ENCODE measurements around the gene AHCTF1. TPM values are rescaled to one million over a fixed set of nuclear protein-coding genes. Genes with fewer than 3 reads are reported as not detected.

Gene AHCTF1
- total RNA-seq, 1 donor from 2014 or later: 62.1 TPM

DNA sequence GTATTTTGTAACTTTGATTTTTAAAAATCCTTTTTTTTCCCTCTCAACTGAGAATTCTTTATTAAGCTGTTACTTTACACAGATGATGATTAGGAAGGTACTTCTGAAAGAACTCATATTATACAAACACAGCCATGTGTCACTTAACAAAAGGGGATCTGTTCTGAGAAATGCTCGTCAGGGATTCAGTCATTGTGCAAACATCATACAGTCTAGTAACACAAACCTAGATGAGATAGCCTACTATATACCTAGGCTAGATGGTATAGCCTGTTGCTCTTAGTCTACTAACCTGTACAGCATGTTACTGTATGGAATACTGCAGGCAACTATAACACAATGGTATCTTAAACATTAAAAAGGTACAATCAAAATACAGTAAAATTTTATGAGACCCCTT is 24.9 kb downstream of the AHCTF1 start:
- Histone ChIP-seq H3K27me3 (no peaks in the 10 kb centered on the region), H3K4me2 (no peak overlapping the region), H3K27ac (no peak overlapping the region), H2AFZ (replicated peaks) (no peak overlapping the region), H4K20me1 (ENCODE audit: low read depth) (peaks cover 25% of the 10 kb centered on the region), H3K4me3 (no peak overlapping the region), H3K4me1 (no peaks in the 10 kb centered on the region), H3K9ac (no peak overlapping the region), H3K9me3 (ENCODE audit: low read depth) (no peaks in the 10 kb centered on the region), H3K79me2 (ENCODE audit: low read depth) (peaks cover 4% of the 10 kb centered on the region), H3F3A (ENCODE audit: low read depth) (peaks cover 7% of the 10 kb centered on the region), H3K36me3 (peaks cover 33% of the 10 kb centered on the region)
- no peak for TF ChIP-seq EZH2 (IDR thresholded peaks at IDR 0.05)
- no peak for TF ChIP-seq EZH2phosphoT487 (IDR thresholded peaks at IDR 0.05)
- TF ChIP-seq, protein P1, sequence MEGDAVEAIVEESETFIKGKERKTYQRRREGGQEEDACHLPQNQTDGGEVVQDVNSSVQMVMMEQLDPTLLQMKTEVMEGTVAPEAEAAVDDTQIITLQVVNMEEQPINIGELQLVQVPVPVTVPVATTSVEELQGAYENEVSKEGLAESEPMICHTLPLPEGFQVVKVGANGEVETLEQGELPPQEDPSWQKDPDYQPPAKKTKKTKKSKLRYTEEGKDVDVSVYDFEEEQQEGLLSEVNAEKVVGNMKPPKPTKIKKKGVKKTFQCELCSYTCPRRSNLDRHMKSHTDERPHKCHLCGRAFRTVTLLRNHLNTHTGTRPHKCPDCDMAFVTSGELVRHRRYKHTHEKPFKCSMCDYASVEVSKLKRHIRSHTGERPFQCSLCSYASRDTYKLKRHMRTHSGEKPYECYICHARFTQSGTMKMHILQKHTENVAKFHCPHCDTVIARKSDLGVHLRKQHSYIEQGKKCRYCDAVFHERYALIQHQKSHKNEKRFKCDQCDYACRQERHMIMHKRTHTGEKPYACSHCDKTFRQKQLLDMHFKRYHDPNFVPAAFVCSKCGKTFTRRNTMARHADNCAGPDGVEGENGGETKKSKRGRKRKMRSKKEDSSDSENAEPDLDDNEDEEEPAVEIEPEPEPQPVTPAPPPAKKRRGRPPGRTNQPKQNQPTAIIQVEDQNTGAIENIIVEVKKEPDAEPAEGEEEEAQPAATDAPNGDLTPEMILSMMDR (IDR thresholded peaks at IDR 0.05): no peak
- Mint-ChIP-seq H3K27me3 (ENCODE audit: insufficient read depth, low read depth) (no peaks in the 10 kb centered on the region), H3K4me3 (no peak overlapping the region), H3K4me1 (peaks cover 2% of the 10 kb centered on the region), H3K36me3 (peaks cover 57% of the 10 kb centered on the region), H3K27ac (no peak overlapping the region), H3K9me3 (no peaks in the 10 kb centered on the region)
- DNase-seq (ENCODE audit: low spot score): no peak

DNA sequence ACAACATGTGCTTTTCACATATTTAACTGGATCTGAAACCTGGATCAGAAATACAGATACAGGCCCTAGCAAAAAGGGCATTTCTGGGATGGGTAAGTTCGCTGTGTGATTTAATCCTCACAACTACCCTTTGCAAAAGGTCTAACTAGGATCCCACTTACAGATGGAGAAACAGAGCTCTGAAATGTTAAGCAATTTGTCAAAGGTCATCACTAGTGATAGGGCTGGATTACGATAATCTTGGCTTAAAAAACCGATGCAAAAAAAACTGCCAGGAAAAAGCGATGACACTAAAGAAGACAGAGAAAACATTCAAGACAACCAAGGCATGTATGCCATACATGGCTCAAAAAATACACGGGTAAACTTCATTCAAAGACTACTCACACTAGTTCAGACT is 29.9 kb downstream of the AHCTF1 start:
- no peaks in the 10 kb centered on the region for H3K27me3 Mint-ChIP-seq (ENCODE audit: insufficient read depth, low read depth)
- H3K4me1 Mint-ChIP-seq: no peaks in the 10 kb centered on the region

DNA sequence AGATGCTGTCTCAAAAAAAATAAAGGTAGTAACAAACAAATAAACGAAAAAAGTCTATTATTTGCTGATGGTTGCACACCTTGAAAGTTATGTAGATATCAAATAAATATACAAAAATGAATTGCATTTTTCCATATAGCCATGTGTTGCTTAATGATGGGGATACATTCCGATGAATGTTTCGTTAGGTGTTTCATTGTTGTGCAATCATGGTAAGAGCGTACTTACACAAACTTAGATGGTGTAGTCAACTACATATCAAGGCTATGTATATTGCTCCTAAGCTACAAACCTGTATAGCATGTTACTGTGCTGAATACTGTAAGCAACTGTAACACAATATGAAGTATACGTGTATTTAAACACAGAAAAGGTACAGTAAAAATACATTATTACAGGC is 34.4 kb downstream of the AHCTF1 start:
- TF ChIP-seq EZH2phosphoT487 (IDR thresholded peaks at IDR 0.05) (no peak), EZH2 (IDR thresholded peaks at IDR 0.05) (no peak)
- TF ChIP-seq, protein P1 (IDR thresholded peaks at IDR 0.05): no peak
- DNase-seq (ENCODE audit: low spot score): no peak
- Mint-ChIP-seq H3K27me3 (ENCODE audit: insufficient read depth, low read depth) (no peaks in the 10 kb centered on the region), H3K4me3 (no peak overlapping the region), H3K4me1 (no peaks in the 10 kb centered on the region), H3K9me3 (no peaks in the 10 kb centered on the region), H3K36me3 (peaks cover 57% of the 10 kb centered on the region), H3K27ac (no peak overlapping the region)
- H3K36me3 ChIP-seq: peaks cover 44% of the 10 kb centered on the region
- no peak overlapping the region for H3K27ac ChIP-seq
- no peaks in the 10 kb centered on the region for H3K79me2 ChIP-seq (ENCODE audit: low read depth)
- H4K20me1 ChIP-seq (ENCODE audit: low read depth): no peaks in the 10 kb centered on the region
- H3K4me1 ChIP-seq: no peaks in the 10 kb centered on the region
- H3K9me3 ChIP-seq (ENCODE audit: low read depth): no peaks in the 10 kb centered on the region
- H3K4me2 ChIP-seq: no peak overlapping the region
- no peak overlapping the region for H3K4me3 ChIP-seq
- no peak overlapping the region for H2AFZ ChIP-seq (replicated peaks)
- no peak overlapping the region for H3K9ac ChIP-seq
- H3F3A ChIP-seq (ENCODE audit: low read depth): no peaks in the 10 kb centered on the region
- H3K27me3 ChIP-seq: no peaks in the 10 kb centered on the region

More for the DNA sequence above, 29.9 kb downstream of the AHCTF1 start:
- Histone ChIP-seq H3F3A (ENCODE audit: low read depth) (no peaks in the 10 kb centered on the region), H3K4me2 (no peak overlapping the region), H3K4me3 (no peak overlapping the region), H3K27ac (no peak overlapping the region), H3K36me3 (peaks cover 52% of the 10 kb centered on the region), H3K79me2 (ENCODE audit: low read depth) (peaks cover 4% of the 10 kb centered on the region), H3K4me1 (no peaks in the 10 kb centered on the region), H3K9me3 (ENCODE audit: low read depth) (no peaks in the 10 kb centered on the region), H4K20me1 (ENCODE audit: low read depth) (peaks cover 16% of the 10 kb centered on the region), H3K27me3 (no peaks in the 10 kb centered on the region), H2AFZ (replicated peaks) (no peak overlapping the region), H3K9ac (no peak overlapping the region)
- Mint-ChIP-seq H3K9me3 (no peaks in the 10 kb centered on the region), H3K4me3 (no peak overlapping the region), H3K27ac (no peak overlapping the region), H3K36me3 (peaks cover 56% of the 10 kb centered on the region)
- no peak for TF ChIP-seq EZH2 (IDR thresholded peaks at IDR 0.05)
- DNase-seq (ENCODE audit: low spot score): no peak

DNA sequence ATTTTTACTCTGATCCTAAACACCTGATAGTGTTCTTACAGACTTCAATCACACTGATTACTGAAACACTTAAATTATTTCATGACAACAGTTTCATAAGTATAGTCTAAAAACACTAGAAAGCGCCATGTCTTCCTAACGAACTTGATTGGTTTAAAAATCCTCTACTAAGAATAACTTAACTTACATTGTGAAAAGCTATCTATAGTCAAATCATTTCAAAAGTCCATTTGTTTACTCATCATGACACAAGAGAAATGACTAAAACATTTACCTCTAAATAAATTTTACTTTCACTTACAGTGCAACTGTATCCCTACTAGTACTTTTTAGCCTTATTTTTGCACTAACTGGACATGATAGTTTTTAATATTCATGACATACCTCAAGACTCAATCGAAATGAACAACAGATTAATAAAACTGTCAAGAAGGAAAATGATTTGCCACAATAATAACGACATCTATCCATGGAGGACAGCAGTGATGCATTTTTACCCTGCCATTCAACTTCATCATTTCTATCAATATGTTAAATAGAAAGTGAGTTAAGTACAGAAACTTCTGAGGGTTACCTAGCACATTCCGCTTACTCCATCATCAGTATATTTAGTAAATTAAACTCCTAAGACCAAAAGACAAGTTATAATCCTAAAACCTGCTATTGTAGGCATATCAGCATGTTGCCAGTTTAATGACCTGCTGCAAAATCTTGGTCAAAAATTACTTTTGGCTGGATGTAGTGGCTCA is 38.4 kb downstream of the AHCTF1 start:
- Histone ChIP-seq H3K9ac (no peak overlapping the region), H3K4me2 (no peak overlapping the region), H3K9me3 (ENCODE audit: low read depth) (no peaks in the 10 kb centered on the region), H3K36me3 (peaks cover 29% of the 10 kb centered on the region), H3K79me2 (ENCODE audit: low read depth) (no peaks in the 10 kb centered on the region), H3K27ac (no peak overlapping the region), H3K4me3 (no peak overlapping the region), H3K27me3 (no peaks in the 10 kb centered on the region), H3F3A (ENCODE audit: low read depth) (no peaks in the 10 kb centered on the region), H3K4me1 (no peaks in the 10 kb centered on the region), H2AFZ (replicated peaks) (no peak overlapping the region), H4K20me1 (ENCODE audit: low read depth) (no peaks in the 10 kb centered on the region)
- Mint-ChIP-seq H3K27ac (no peak overlapping the region), H3K4me3 (no peak overlapping the region), H3K36me3 (peaks cover 50% of the 10 kb centered on the region), H3K9me3 (no peaks in the 10 kb centered on the region), H3K4me1 (no peaks in the 10 kb centered on the region), H3K27me3 (ENCODE audit: insufficient read depth, low read depth) (no peaks in the 10 kb centered on the region)
- DNase-seq (ENCODE audit: low spot score): no peak
- TF ChIP-seq EZH2 (IDR thresholded peaks at IDR 0.05): no peak
- no peak for TF ChIP-seq EZH2phosphoT487 (IDR thresholded peaks at IDR 0.05)
- TF ChIP-seq, protein P1 (IDR thresholded peaks at IDR 0.05): no peak

Measured in neural progenitor cell (in vitro differentiated cells).